ENCODE measurements around the gene DDX25.

Gene DDX25

DNA sequence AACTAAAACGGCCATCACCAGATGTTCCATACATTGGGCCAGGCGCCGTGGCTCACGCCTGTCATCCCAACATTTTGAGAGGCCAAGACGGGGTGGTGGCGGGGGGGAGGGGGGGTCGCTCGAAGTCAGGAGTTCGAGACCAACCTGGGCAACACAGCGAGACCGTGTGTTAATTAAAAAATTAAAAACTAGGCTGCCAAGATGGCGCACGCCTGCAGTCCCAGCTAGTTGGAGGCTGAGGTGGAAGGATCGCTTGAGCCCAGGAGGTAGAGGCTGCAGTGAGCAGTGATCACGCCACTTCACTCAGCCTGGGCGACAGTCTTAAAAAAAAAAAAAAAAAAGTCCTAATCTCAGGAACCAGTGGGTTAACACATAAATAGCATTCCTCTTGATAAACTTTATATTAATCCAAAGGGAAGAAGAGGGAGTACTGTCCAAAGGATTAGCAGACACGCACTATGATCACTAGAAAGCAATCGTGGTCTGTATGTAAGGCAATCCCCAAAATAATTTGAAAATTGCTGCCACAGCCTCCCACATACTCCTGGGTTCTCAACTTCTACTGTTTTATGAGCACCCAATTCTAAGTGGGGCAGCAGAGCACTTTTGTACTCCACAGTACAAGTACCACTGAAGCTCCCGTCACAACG lies 1.9 kb upstream of the DDX25 start:
- H4K20me1 ChIP-seq (ENCODE audit: insufficient read depth, low read length) = no peaks in the 10 kb centered on the region
- H3K79me2 ChIP-seq (ENCODE audit: insufficient read depth, low read length) = peaks cover 20% of the 10 kb centered on the region
- peaks cover 10% of the 10 kb centered on the region for H3K4me1 ChIP-seq (ENCODE audit: insufficient read depth, low read length, severe bottlenecking)
- H3K9me3 ChIP-seq (ENCODE audit: low read length) = no peaks in the 10 kb centered on the region
- no peak overlapping the region for H3K27ac ChIP-seq (ENCODE audit: low read depth, low read length, poor library complexity, severe bottlenecking)
- H3K4me3 ChIP-seq (ENCODE audit: low read depth, low read length, poor library complexity, severe bottlenecking) = peak overlapping the region; percentile 84
- no peaks in the 10 kb centered on the region for H3K9me2 ChIP-seq (ENCODE audit: low read depth, low read length)
- H3K36me3 ChIP-seq (ENCODE audit: insufficient read depth, low read length) = peaks cover 20% of the 10 kb centered on the region; the same call in 1 of the 2 replicates
- H3K4me2 ChIP-seq (ENCODE audit: low read length) = peak overlapping the region; percentile 76
- H3K9ac ChIP-seq (ENCODE audit: low read length) = peak overlapping the region; percentile 79
- H2AFZ ChIP-seq (ENCODE audit: low read length) = no peak overlapping the region
- TF ChIP-seq, protein P1, sequence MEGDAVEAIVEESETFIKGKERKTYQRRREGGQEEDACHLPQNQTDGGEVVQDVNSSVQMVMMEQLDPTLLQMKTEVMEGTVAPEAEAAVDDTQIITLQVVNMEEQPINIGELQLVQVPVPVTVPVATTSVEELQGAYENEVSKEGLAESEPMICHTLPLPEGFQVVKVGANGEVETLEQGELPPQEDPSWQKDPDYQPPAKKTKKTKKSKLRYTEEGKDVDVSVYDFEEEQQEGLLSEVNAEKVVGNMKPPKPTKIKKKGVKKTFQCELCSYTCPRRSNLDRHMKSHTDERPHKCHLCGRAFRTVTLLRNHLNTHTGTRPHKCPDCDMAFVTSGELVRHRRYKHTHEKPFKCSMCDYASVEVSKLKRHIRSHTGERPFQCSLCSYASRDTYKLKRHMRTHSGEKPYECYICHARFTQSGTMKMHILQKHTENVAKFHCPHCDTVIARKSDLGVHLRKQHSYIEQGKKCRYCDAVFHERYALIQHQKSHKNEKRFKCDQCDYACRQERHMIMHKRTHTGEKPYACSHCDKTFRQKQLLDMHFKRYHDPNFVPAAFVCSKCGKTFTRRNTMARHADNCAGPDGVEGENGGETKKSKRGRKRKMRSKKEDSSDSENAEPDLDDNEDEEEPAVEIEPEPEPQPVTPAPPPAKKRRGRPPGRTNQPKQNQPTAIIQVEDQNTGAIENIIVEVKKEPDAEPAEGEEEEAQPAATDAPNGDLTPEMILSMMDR (IDR thresholded peaks at IDR 0.05; ENCODE audit: low read length) = no peak
- no peak for TF ChIP-seq EZH2 (IDR thresholded peaks at IDR 0.05; ENCODE audit: borderline replicate concordance, low read length)
- no peaks in the 10 kb centered on the region for H3F3A ChIP-seq (ENCODE audit: insufficient read depth, low read length)
- H3K27me3 ChIP-seq (ENCODE audit: insufficient read depth, low read length) = no peaks in the 10 kb centered on the region

- Histone ChIP-seq H3K4me1 (ENCODE audit: insufficient read depth, low read length, severe bottlenecking) (peaks cover 10% of the 10 kb centered on the region), H3K79me2 (ENCODE audit: insufficient read depth, low read length) (peaks cover 13% of the 10 kb centered on the region; the same call in 1 of the 2 replicates), H2AFZ (ENCODE audit: low read length) (no peak within 1 kb of the TSS), H3K9ac (ENCODE audit: low read length) (peak within 1 kb of the TSS; percentile 79), H3K9me3 (ENCODE audit: low read length) (no peaks in the 10 kb centered on the region), H3K4me3 (ENCODE audit: low read depth, low read length, poor library complexity, severe bottlenecking) (peak within 1 kb of the TSS; percentile 84), H3K27ac (ENCODE audit: low read depth, low read length, poor library complexity, severe bottlenecking) (no peak within 1 kb of the TSS), H4K20me1 (ENCODE audit: insufficient read depth, low read length) (no peaks in the 10 kb centered on the region), H3K36me3 (ENCODE audit: insufficient read depth, low read length) (peaks cover 20% of the 10 kb centered on the region; the same call in 1 of the 2 replicates), H3F3A (ENCODE audit: insufficient read depth, low read length) (no peaks in the 10 kb centered on the region), H3K9me2 (ENCODE audit: low read depth, low read length) (no peaks in the 10 kb centered on the region), H3K27me3 (ENCODE audit: insufficient read depth, low read length) (no peaks in the 10 kb centered on the region), H3K4me2 (ENCODE audit: low read length) (peak within 1 kb of the TSS; percentile 76)
- no peak for TF ChIP-seq EZH2 (IDR thresholded peaks at IDR 0.05; ENCODE audit: borderline replicate concordance, low read length)
- TF ChIP-seq, protein P1 (IDR thresholded peaks at IDR 0.05; ENCODE audit: low read length) = no peak
These were observed 1.2 kb upstream of the DDX25 start, which contains the start of gene PUS3 for GRCh38 chr11:125902927-125903710. Gene PUS3 (minus strand): TSS chr11:125903206. CDS start chr11:125896284, 6,922 bp downstream.

- Histone ChIP-seq H3K27ac (ENCODE audit: low read depth, low read length, poor library complexity, severe bottlenecking) (no peak overlapping the region), H3K27me3 (ENCODE audit: insufficient read depth, low read length) (no peaks in the 10 kb centered on the region), H3K79me2 (ENCODE audit: insufficient read depth, low read length) (peaks cover 13% of the 10 kb centered on the region; the same call in 1 of the 2 replicates), H3K4me1 (ENCODE audit: insufficient read depth, low read length, severe bottlenecking) (peaks cover 10% of the 10 kb centered on the region), H3K4me3 (ENCODE audit: low read depth, low read length, poor library complexity, severe bottlenecking) (no peak overlapping the region), H3K36me3 (ENCODE audit: insufficient read depth, low read length) (peaks cover 12% of the 10 kb centered on the region; the same call in 1 of the 2 replicates), H3F3A (ENCODE audit: insufficient read depth, low read length) (no peaks in the 10 kb centered on the region), H3K4me2 (ENCODE audit: low read length) (no peak overlapping the region), H3K9me3 (ENCODE audit: low read length) (no peaks in the 10 kb centered on the region), H3K9ac (ENCODE audit: low read length) (no peak overlapping the region), H3K9me2 (ENCODE audit: low read depth, low read length) (no peaks in the 10 kb centered on the region), H2AFZ (ENCODE audit: low read length) (no peak overlapping the region), H4K20me1 (ENCODE audit: insufficient read depth, low read length) (no peaks in the 10 kb centered on the region)
- TF ChIP-seq, protein P1 (IDR thresholded peaks at IDR 0.05; ENCODE audit: low read length) = no peak
- TF ChIP-seq EZH2 (IDR thresholded peaks at IDR 0.05; ENCODE audit: borderline replicate concordance, low read length) = no peak
These were observed 370 bp downstream of the DDX25 start for GRCh38 chr11:125904678-125905077.
